ES-I3 (cell line): ENCODE results near the gene PHETA2.
A peak's percentile ranks its signal among the peaks of the same experiment; 100 is the strongest.
"Not testable (repeated sequence)": the region's sequence is repeated elsewhere in the genome, so short reads cannot be mapped to it uniquely, and the experiment has no call there.

Experiments
- H3K36me3 ChIP-seq: 2 replicates; pipeline ENCODE4 v1.6.1; 2013; ENCODE audit warnings: mild to moderate bottlenecking, low read length, control low read depth, moderate library complexity; ENCODE audit not compliant: insufficient read depth
- H3K4me1 ChIP-seq: 2 replicates; pipeline ENCODE4 v1.6.1; 2013; ENCODE audit warnings: mild to moderate bottlenecking, control low read depth, low read length; ENCODE audit not compliant: insufficient read depth
- H3K9ac ChIP-seq: 2 replicates; pipeline ENCODE4 v1.6.1; 2013; ENCODE audit warnings: low read depth, mild to moderate bottlenecking, low read length, moderate library complexity
- H3K9me3 ChIP-seq: 2 replicates; pipeline ENCODE4 v1.6.1; 2013; ENCODE audit warnings: mild to moderate bottlenecking, low read length, moderate library complexity; ENCODE audit not compliant: control insufficient read depth, insufficient read depth

The PHETA2 gene

DNA sequence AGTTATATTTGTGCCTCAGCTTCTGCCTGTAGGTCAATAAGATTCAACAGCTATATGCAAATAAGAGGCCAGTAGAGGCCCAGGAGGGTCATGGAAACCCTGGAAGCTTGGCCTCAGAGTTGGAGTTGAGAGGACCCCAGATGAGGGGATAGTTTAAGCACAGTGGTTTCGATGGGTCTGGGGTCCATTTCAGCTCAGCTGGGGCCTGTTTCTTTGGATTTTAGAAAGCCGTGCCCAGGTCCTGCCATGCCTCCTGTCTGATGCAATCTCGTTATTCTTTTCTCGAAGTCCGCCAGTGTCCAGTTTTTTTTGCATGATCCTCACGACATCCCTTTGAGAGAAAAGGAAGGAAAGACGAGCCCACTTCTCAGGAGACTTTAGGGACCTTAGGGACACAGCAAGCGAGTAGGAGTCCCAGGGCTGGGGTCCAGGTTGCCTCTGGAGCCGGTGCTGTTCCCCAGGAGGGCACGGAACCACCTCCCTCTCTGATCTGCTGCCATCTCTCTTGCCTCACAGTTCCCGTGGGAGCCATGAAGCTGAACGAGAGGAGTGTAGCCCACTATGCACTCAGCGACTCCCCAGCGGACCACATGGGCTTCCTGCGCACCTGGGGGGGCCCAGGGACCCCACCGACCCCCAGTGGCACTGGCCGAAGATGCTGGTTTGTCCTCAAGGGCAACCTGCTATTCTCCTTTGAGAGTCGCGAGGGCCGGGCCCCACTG is 2.9 kb downstream of the PHETA2 start:
- H3K36me3 ChIP-seq = no peaks in the 10 kb centered on the region
- peaks cover 5% of the 10 kb centered on the region; the same call in 1 of the 2 replicates for H3K4me1 ChIP-seq
- no peaks in the 10 kb centered on the region for H3K9me3 ChIP-seq
- H3K9ac ChIP-seq = no peak overlapping the region

DNA sequence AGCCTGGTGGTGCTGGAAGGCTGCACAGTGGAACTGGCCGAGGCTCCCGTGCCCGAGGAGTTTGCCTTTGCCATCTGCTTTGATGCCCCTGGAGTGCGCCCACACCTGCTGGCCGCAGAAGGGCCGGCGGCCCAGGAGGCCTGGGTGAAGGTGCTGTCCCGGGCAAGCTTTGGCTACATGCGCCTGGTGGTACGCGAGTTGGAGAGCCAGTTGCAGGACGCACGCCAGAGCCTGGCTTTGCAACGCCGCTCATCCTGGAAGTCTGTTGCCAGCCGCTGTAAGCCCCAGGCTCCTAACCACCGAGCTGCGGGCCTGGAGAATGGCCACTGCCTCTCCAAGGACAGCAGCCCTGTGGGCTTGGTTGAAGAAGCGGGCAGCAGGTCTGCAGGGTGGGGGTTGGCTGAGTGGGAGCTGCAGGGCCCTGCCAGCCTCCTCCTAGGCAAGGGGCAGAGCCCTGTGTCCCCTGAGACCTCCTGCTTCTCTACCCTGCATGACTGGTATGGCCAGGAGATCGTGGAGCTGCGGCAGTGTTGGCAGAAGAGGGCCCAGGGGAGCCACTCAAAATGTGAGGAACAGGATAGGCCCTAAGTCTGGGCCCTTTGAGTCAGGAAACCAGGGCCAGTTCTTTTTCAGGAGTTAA is 3.6 kb downstream of the PHETA2 start:
- no peaks in the 10 kb centered on the region for H3K9me3 ChIP-seq
- H3K4me1 ChIP-seq = peaks cover 5% of the 10 kb centered on the region; the same call in 1 of the 2 replicates
- H3K9ac ChIP-seq = no peak overlapping the region
- H3K36me3 ChIP-seq = no peaks in the 10 kb centered on the region

DNA sequence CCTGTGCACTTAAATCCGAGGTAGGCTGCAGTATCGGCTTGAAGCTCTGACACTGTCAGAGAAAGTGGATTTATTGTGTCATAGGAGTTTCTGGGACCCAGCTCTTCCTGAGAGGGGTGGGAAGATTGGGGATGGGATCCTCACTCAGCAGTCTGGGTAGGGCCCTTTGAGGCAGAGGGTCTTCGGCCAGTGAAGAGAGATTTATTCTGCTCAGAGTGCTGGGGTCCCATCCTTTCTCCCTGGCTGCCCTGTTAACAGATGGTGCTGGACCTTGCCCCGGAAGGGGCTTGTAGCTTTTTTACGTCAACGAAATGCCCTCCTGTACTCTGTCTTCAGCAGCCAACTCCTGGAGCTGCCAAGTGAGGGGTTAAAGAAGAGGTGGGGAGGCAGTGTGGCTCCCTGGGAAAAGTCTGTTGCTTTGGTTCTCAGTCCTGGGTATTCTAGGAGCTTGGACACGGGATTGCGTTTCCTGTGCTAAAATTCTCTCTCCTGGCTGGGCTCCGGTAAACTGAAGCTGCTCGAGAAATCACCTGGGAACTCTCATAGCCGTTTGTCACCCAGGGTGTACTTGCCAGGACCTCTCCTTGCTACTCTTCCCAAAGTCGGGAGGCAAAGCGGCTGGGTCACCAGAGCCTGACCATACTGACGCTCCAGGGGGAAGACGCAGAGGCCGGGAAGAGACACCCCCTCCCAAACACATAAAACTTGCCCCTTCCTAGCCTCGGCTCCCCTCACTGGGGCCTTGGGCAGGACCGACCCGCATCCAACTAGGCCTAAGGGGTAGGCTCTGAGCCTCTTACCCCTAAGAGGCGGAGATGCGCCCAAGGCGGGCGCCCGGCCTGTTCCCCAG is 4.6 kb downstream of the PHETA2 start:
- Histone ChIP-seq H3K9ac (peak overlapping the region; percentile 94), H3K9me3 (no peaks in the 10 kb centered on the region), H3K4me1 (peaks cover 5% of the 10 kb centered on the region; the same call in 1 of the 2 replicates), H3K36me3 (no peaks in the 10 kb centered on the region)

DNA sequence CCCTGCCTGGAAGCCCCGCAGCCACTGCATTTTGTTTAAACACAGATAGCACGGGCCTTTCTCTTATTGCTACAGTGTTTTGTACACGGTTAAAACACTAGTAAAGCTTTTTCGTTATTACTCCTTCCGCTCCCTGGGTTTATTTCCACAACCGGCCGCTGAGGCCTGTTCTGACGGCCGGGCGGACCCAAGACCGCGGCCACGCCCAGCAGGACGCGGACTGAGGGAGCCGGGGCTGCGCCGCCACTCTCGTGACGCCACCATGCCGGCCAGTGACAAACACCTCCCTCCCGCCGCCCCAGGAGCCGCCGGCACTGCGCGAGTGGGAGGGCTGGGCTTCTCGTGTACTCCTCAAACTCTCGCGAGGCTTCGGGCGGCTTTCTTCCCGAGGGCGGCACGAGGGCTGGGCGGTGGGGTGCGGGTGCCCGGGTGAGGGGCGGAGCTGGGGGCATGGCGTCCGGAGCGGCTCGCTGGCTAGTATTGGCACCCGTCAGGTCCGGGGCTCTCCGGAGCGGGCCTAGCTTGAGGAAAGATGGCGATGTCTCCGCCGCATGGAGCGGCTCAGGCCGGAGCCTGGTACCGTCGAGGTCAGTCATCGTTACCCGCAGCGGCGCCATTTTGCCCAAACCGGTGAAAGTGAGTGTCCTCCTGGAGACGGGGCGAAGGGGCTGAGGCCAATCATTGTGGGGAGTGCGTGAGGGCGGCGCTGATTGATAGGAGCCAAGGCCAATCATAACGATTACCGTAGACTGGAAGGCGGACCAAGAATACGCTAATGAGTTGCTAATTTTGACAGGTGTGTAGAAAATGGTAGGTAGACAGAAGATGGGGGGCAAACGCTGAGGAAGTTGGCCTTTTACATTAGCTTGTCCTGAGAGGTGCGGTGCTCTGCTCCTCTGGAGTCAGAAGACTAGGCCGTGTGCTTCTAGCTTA is 5.5 kb downstream of the PHETA2 start, which contains the start of gene SMDT1:
SMDT1 (plus strand) TSS at position 382 of the 933 bp plus-strand sequence; CDS start at position 451, 69 bp downstream.
- peak within 1 kb of the TSS; percentile 94 for H3K9ac ChIP-seq

DNA sequence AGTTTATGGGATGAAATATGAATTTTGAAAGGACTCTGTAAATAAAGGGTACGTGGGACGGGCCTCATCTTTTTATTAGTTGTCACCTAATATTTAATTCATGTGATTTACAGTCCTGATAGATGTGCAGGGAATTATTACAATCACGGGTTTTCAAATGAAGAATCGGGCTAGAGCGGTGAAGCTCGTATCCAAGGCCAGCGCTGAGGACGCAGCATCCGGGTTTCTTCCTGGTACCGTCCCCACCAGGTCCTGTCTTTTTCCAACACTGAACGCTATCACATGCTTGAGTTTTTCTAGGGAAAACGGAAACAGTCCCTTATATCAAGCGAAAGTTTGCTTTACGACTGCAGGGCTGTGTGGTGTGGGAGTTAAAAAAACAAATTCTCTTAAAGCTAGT is 6.2 kb downstream of the PHETA2 start:
- Histone ChIP-seq H3K9me3 (no peaks in the 10 kb centered on the region), H3K36me3 (no peaks in the 10 kb centered on the region), H3K4me1 (peaks cover 5% of the 10 kb centered on the region; the same call in 1 of the 2 replicates), H3K9ac (peak overlapping the region; percentile 94; the same call in 1 of the 2 replicates)

More for the DNA sequence above, 5.5 kb downstream of the PHETA2 start, which contains the start of gene SMDT1:
- Histone ChIP-seq H3K9me3 (no peaks in the 10 kb centered on the region), H3K4me1 (peaks cover 5% of the 10 kb centered on the region; the same call in 1 of the 2 replicates), H3K36me3 (no peaks in the 10 kb centered on the region)

DNA sequence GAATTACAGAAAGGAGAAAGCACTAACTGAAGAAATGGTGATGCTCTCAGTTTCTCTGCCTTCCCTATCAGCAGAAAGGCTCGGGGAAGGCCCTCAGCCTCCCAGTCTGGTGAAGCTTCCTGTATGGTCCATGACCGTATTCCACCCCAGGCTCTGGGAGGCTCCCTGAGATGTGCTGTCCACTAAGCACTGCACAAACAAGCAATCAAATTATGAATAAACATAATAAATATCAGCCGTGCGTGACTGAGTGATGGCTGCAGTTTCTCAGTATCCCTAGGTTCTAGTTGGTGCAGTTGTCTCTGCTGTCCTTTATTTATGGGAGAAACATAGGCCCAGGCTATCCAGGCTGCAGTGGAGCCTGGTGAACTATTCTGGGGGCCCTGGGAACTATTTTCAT is 9.1 kb downstream of the PHETA2 start:
- Histone ChIP-seq H3K9ac (no peak overlapping the region), H3K4me1 (peaks cover 3% of the 10 kb centered on the region; the same call in 1 of the 2 replicates), H3K9me3 (no peaks in the 10 kb centered on the region), H3K36me3 (peaks cover 6% of the 10 kb centered on the region; the same call in 1 of the 2 replicates)

DNA sequence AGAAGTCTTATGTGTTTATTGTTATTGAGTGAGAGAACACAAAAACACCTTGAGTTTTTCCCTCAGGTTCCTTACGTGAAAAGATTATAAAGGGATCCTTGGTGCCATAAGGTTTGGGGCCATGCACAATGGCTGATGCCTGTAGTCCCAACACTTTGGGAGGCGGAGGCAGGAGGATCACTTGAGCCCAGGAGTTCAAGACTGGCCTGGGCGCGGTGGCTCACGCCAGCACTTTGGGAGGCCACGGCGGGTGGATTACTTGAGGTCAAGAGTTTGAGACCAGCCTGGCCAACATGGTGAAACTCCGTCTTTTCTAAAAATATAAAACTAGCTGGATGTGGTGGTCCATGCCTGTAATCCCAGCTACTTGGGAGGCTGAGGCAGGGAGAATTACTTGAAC is 10.8 kb downstream of the PHETA2 start:
- H3K4me1 ChIP-seq = no peaks in the 10 kb centered on the region; the same call in 1 of the 2 replicates
- peaks cover 6% of the 10 kb centered on the region; the same call in 1 of the 2 replicates for H3K36me3 ChIP-seq
- H3K9ac ChIP-seq = no peak overlapping the region
- no peaks in the 10 kb centered on the region for H3K9me3 ChIP-seq

DNA sequence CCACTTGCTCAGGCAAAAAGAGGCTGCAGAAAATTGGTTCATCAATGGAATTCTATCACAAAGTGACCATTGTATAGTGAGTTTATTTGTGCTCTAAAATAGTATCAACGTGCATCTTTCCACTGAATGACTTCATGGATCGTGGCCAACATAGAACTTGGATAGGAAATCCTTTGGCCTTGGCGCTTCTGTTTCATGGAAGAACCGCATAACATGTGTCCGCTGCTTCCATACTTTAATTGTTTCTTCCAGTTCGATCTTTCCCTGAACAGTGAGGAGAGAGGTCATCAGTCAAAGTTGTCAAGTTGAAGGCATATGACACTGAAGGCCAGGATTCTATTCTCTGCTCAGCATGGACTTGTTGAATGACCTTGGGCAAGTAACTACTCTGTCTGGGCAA is 12.0 kb downstream of the PHETA2 start:
- Histone ChIP-seq H3K9ac (no peak overlapping the region), H3K9me3 (no peaks in the 10 kb centered on the region), H3K4me1 (no peaks in the 10 kb centered on the region), H3K36me3 (peaks cover 6% of the 10 kb centered on the region; the same call in 1 of the 2 replicates)

DNA sequence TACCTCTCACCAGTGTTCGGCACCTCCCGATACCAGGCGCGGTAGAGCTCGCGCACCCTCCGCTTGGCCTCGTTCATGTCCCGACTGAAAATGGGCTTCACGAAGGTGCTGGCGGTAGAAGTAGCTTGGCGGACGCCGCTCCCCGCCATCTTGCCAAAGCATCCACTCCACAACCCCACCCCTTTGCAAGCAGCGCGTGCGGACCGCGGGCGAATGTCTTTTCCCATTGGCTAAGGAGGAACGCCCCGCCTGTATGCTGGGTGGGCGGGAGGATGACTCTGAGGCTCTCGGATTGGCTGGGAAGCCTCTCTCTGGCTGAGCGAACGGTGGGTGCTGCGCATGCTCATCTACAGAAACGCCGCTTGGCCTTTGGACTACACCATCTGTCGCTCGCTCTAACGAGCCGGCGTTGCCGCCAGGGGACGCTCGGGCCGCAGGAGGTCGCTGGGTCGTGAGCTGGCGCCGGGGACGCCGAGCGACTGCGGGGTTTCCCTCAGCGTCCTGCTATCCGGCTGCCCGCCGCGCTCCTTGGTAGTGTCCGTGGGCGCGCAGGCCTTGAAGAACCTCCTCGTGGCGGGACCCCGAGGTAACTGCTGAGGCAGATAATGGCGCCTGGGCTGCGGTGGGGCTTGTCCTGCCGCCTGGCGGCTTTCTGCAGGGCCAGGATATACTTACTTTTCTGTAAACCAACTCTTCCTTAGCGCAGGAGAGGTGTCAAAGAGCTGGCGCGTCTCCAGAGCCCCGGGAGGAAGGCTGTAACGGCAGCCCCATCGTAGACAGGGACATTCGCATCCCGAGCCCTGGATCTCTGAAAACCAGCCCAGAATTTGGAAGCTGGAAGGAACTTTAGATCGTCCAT is 16.8 kb downstream of the PHETA2 start, which contains the start of gene NDUFA6:
NDUFA6 (minus strand) TSS at position 177 of the 859 bp plus-strand sequence; CDS start at position 149, 28 bp downstream.
- Histone ChIP-seq H3K9me3 (peaks cover 3% of the 10 kb centered on the region; the same call in 1 of the 2 replicates), H3K4me1 (no peaks in the 10 kb centered on the region), H3K36me3 (peaks cover 6% of the 10 kb centered on the region; the same call in 1 of the 2 replicates), H3K9ac (peak within 1 kb of the TSS; percentile 89)

DNA sequence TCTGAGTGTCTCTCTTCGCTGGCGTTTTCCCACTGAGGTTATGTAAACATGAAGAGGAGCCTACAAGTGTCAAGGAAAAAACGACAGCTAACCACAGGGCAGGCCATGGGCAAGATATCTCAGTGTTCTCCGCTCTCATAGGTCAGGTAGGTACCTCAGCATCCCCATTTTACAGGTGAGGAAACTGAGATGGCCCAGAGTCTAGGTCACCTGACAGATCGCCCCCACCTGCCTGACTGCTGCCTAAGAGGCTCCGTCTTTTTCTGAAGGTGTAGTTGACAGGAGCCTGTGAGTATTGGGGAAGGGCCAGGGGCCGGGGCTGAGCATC is 17.4 kb downstream of the PHETA2 start:
- H3K9me3 ChIP-seq = peaks cover 3% of the 10 kb centered on the region; the same call in 1 of the 2 replicates
- H3K9ac ChIP-seq = peak overlapping the region; percentile 70
- H3K36me3 ChIP-seq = peaks cover 5% of the 10 kb centered on the region; the same call in 1 of the 2 replicates

DNA sequence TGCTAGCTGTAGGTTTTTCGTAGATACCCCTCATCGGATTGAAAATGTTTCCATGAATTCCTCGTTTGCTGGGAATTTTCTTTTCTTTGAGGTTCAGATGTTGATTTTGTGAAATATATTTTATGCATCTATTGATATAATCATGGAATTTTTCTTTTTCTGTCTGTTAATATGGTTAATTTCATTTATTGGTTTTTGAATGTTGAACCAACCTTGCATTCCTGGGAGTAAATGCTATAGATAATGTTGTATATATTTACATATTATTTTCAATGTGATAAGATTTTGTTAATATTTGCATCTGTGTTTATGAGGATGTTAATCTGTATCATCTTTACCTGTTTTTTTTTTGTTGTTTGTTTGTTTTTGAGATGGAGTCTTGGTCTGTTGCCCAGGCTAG is 27.2 kb downstream of the PHETA2 start:
- Histone ChIP-seq H3K4me1 (no peaks in the 10 kb centered on the region), H3K9ac (no peak overlapping the region), H3K36me3 (no peaks in the 10 kb centered on the region), H3K9me3 (peaks cover 12% of the 10 kb centered on the region)

More for the DNA sequence above, 17.4 kb downstream of the PHETA2 start:
- no peaks in the 10 kb centered on the region for H3K4me1 ChIP-seq

DNA sequence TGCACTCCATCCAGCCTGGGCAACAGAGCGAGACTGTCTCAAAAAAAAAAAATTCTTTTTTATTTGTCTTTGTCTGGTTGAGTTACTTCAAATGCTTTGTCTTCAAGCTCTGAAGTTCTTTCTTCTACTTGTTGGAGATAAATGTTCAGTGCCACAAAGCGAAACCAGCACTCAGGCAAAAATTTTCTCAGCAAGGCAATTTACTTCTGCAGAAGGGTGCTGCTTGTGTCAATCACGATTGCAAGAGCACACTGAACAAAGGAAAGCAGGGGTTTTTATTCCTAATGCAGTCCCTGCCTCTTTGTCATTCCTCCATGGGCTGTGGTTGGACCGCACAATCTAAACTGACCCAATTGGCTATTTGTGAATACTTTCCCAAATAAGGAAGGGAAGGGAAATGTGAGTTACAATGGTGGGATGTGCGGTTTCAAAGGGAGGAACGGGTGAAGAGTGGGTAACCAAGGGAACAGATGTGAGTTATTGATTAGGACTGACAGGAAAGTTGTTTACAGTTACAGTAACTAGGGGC is 30.3 kb downstream of the PHETA2 start:
- H3K9ac ChIP-seq, H3K4me1 ChIP-seq, H3K36me3 ChIP-seq: not testable (repeated sequence)
- H3K9me3 ChIP-seq = peaks cover 12% of the 10 kb centered on the region
